Ovary (tissue), 3 donors: Measurements from ENCODE around the gene BTBD9.

ENCODE experiments used
- POLR2A ChIP-seq: fragments of 450-650 bp; IDR thresholded peaks from one replicate; pipeline ENCODE4 v1.6.1; 2017; ENCODE audit warnings: antibody characterized with exemption, mild to moderate bottlenecking, moderate library complexity
- TF ChIP-seq, protein P1 (sequence below), 3 donors: fragments of 450-650 bp in 2 of 3; fragments of 200-600 bp in 1 of 3; IDR thresholded peaks; one replicate each; pipeline versions ENCODE4 v1.5.1 to v1.8.0; 2016 to 2022; ENCODE audit warnings: antibody characterized with exemption in 3 of 3, mild to moderate bottlenecking in 1 of 3
- donor health status: DM: no; HTN: no; CAD: no.

DNA sequence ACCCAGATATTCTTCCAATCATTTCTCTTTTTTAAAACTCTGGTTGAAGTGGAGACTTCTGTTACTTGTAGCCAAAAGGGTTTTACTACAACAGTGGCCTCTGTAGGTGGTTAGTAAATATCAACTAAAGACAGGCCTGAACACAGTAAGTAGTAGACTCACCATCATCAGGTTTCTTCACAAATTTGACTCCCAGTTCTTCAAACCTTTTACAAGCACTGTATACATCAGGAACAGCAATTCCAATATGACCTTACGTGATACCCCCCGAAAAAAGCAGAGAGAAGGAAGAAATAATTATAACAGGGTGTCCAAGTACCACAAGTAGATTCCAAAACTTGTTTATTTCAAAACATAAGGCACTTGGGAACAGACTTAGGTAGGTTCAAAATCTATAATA lies 42.1 kb upstream of the BTBD9 start:
- TF ChIP-seq POLR2A: no peak
- TF ChIP-seq, protein P1, sequence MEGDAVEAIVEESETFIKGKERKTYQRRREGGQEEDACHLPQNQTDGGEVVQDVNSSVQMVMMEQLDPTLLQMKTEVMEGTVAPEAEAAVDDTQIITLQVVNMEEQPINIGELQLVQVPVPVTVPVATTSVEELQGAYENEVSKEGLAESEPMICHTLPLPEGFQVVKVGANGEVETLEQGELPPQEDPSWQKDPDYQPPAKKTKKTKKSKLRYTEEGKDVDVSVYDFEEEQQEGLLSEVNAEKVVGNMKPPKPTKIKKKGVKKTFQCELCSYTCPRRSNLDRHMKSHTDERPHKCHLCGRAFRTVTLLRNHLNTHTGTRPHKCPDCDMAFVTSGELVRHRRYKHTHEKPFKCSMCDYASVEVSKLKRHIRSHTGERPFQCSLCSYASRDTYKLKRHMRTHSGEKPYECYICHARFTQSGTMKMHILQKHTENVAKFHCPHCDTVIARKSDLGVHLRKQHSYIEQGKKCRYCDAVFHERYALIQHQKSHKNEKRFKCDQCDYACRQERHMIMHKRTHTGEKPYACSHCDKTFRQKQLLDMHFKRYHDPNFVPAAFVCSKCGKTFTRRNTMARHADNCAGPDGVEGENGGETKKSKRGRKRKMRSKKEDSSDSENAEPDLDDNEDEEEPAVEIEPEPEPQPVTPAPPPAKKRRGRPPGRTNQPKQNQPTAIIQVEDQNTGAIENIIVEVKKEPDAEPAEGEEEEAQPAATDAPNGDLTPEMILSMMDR (IDR thresholded peaks at IDR 0.05): no peak
